Fibroblast of skin of right quadriceps (primary cell): ENCODE measurements around the gene EPB41L4A.
"Not testable (repeated sequence)": the region's sequence is repeated elsewhere in the genome, so short reads cannot be mapped to it uniquely, and the experiment has no call there.

Source experiments
- DNase-seq: peaks from one replicate; pipeline ENCODE4 v3.0.0-alpha.2; 2013

EPB41L4A gene

DNA sequence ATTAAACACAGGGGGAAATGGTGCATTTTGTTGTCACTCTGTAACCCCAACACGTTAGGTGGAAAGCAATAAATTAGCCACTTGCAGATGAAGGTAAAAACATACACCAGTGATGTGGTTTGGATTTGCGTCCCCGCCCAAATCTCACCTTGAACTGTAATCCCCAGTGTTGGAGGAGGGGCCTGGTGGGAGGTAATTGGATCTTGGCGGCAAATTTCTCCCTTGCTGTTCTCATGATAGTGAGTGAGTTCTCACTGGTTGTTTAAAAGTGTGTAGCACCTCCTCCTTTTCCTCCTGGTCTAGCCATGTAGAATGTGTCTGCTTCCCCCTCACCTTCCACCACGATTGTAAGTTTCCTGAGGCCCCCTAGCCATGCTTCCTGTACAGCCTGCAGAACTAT lies 17.2 kb downstream of the EPB41L4A start:
- DNase-seq: no peak

GRCh38 chr5:112397690-112398089 lies 21.4 kb downstream of the EPB41L4A start:
- no peak for DNase-seq

- no peak for DNase-seq
These were observed 22.6 kb downstream of the EPB41L4A start for GRCh38 chr5:112396430-112396829.

GRCh38 chr5:112395299-112395698 lies 23.8 kb downstream of the EPB41L4A start:
- DNase-seq: not testable (repeated sequence)

DNA sequence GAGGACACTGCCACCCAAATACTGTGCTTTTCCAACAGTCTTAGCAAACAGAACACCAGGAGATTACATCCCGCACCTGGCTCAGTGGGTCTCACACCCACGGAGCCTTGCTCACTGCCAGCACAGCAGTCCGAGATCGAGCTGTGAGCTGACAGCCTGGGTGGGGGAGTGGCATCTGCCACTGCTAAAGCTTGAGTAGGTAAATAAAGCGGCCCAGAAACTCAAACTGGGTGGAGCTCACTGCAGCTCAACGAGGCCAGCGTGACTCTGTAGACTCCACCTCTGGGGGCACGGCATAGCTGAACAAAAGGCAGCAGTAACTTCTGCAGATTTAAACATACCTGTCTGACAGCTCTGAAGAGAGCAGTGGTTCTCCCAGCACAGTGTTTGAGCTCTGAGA lies 28.8 kb downstream of the EPB41L4A start:
- no peak for DNase-seq

- no peak for DNase-seq
These were observed 30.3 kb downstream of the EPB41L4A start for GRCh38 chr5:112388739-112389138.

- no peak for DNase-seq
These were observed 31.0 kb downstream of the EPB41L4A start for GRCh38 chr5:112388074-112388473.

GRCh38 chr5:112386766-112387165 lies 32.3 kb downstream of the EPB41L4A start:
- DNase-seq: no peak

- DNase-seq: no peak
These were observed 33.1 kb downstream of the EPB41L4A start for GRCh38 chr5:112385969-112386368.

- no peak for DNase-seq
These were observed 33.5 kb downstream of the EPB41L4A start for GRCh38 chr5:112385566-112385965.

DNA sequence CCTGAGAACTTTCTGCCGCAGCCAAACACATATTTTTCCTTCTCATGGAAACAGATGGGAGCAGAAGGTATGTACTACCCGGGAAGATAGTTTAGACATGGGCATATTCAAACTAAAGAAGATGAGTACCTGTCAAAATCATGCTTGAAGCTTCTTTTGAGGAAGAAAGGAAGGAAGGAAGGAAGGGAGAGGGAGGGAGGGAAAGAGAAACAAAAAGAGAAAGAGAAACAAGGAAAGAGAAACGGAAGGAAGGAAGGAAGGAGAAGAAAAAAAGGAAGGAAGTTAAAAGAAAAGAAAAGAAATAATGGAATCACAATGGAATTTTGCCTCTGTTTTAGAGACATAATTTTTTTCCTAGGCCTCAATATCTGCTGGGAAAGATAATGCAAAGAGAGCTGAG lies 34.6 kb downstream of the EPB41L4A start:
- no peak for DNase-seq

- DNase-seq: no peak
These were observed 36.2 kb downstream of the EPB41L4A start for GRCh38 chr5:112382886-112383285.

GRCh38 chr5:112381521-112381920 lies 37.6 kb downstream of the EPB41L4A start:
- DNase-seq: no peak

DNA sequence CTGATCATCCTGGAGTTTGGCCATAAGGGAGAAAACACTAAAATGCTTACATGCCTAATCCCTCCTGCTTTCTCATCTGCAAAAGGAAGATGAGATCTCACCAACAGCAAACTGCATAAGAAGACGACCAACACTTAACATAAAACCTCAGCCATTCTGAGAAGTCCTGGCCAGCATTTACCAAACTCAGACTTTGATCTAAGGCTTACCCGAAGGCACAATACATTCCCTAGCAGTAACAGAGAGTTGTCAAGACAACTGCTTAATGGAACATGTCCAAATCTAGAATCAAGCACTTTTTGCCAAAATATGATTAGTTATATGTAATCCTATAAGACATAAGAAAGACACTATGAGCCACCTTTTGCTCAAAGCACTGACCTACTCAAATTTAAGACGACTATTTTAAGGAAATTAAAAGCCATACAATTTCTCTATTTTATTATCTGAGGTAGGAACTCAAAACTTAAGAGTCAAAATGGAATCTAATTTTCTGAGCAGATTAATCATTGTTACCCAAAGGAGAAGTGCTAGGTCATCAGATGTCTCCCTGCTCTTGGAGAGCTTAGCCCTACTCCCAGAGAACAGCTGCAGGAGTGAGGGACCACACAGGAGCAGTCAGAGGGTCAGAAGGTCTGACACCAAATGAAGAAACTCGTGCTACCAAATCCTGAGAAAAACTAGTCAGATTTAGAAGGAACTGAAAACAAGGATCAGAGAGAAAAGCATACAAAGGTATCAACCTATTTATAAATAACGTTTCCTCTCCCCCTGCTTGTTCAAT lies 39.3 kb downstream of the EPB41L4A start:
- DNase-seq: no peak

GRCh38 chr5:112374818-112375217 lies 44.3 kb downstream of the EPB41L4A start:
- DNase-seq: no peak

- no peak for DNase-seq
These were observed 44.7 kb downstream of the EPB41L4A start for GRCh38 chr5:112374356-112374755.

GRCh38 chr5:112373885-112374284 lies 45.2 kb downstream of the EPB41L4A start:
- no peak for DNase-seq

- no peak for DNase-seq
These were observed 46.5 kb downstream of the EPB41L4A start for GRCh38 chr5:112372543-112372942.

GRCh38 chr5:112371067-112371466 lies 48.0 kb downstream of the EPB41L4A start:
- no peak for DNase-seq

DNA sequence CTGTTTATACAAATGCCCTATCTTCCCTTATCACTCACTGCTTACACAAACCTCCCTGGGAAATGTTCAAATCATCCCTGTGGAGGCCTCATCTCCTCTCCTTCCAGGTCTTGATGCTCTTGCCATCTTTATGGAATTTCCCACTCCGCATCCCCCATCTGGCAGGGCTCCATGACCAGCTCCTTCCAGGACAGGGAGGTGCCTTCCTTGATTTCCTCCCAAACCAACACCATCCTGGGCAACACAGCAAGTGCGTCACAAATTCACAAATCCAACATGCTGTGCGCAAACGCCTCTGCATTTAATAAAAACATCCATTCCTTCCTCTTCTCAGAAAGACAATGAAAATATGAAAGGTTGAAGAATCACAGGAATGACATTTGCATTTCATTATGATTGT lies 51.7 kb downstream of the EPB41L4A start:
- DNase-seq: no peak

DNA sequence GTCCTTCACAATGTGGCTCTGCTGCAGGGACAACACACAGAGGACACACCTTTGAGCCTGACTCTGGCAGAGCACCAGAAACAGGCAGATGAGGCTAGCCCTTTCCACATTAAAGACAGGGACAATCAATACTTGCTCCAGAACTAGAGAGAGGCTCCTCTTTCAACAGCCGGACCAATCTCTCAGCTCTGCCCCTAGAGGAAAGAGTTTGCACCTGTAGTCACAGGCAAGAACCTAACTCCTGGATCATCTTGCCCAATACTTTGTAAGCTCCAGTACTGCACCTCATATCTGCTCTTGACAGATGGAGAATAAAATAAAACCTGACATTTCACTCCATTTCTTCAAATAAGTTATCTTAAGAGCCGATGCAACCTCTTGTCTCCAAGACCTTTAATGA lies 52.1 kb downstream of the EPB41L4A start:
- no peak for DNase-seq

GRCh38 chr5:112360740-112361139 lies 58.3 kb downstream of the EPB41L4A start:
- not testable (repeated sequence) for DNase-seq

- no peak for DNase-seq
These were observed 62.7 kb downstream of the EPB41L4A start for GRCh38 chr5:112356178-112356956.

DNA sequence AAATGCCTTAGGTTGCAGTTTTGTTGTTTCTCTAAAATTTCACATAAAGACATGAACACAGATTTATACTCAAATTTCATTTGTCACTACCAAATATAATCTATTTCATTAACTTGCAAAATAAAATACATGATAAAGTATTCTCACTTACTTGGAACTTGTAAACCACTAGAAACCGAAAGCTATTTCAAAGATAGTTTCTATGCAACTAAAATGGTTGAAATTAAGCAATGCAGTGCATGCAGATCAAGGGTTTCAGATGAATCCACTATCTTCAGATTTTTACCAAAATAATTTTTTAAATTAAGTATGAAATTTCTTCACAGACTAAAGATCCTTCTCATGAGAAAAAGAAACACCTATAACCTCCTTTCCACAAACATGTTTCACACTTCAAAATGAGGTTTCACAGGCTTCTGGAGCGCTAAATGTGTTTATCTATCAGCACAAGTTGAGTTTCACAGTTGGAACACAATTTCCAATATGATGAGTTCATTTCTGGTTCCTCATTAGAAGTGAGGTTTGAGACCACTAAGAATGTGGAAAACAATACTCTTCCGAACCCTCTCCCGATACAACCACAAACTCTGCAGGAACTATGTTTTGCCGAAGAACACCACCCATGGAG lies 63.9 kb downstream of the EPB41L4A start:
- DNase-seq: no peak
